Astrocyte (in vitro differentiated cells and primary cell): ENCODE measurements around the gene KPNA4.

ENCODE experiments used
- CTCF ChIP-seq: IDR thresholded peaks from 2 replicates; pipeline ENCODE4 v1.5.1; 2011; ENCODE audit warnings: low read depth, mild to moderate bottlenecking, inconsistent platforms, low read length, moderate library complexity; ENCODE audit not compliant: insufficient read depth
- EZH2 ChIP-seq: IDR thresholded peaks from 2 replicates; pipeline ENCODE4 v1.6.1; 2012; ENCODE audit warnings: mild to moderate bottlenecking, low read length, inconsistent platforms; ENCODE audit not compliant: insufficient read depth

- TF ChIP-seq CTCF (no peak), EZH2 (no peak)
These were observed 21.3 kb upstream of the KPNA4 start for GRCh38 chr3:160586679-160587078.
